ES-I3 (cell line): ENCODE results near the gene NES.

Source experiments
- H3K36me3 ChIP-seq: 2 replicates; pipeline ENCODE4 v1.6.1; 2013; ENCODE audit warnings: mild to moderate bottlenecking, low read length, control low read depth, moderate library complexity; ENCODE audit not compliant: insufficient read depth
- H3K4me1 ChIP-seq: 2 replicates; pipeline ENCODE4 v1.6.1; 2013; ENCODE audit warnings: mild to moderate bottlenecking, control low read depth, low read length; ENCODE audit not compliant: insufficient read depth
- H3K9ac ChIP-seq: 2 replicates; pipeline ENCODE4 v1.6.1; 2013; ENCODE audit warnings: low read depth, mild to moderate bottlenecking, low read length, moderate library complexity
- H3K9me3 ChIP-seq: 2 replicates; pipeline ENCODE4 v1.6.1; 2013; ENCODE audit warnings: mild to moderate bottlenecking, low read length, moderate library complexity; ENCODE audit not compliant: control insufficient read depth, insufficient read depth

The NES gene

GRCh38 chr1:156706657-156707416 is 29.6 kb upstream of the NES start:
- H3K4me1 ChIP-seq: peaks cover 45% of the 10 kb centered on the region

GRCh38 chr1:156705918-156706656 is 28.9 kb upstream of the NES start:
- Histone ChIP-seq H3K4me1 (peaks cover 40% of the 10 kb centered on the region), H3K9ac (peak overlapping the region; percentile 72), H3K9me3 (no peaks in the 10 kb centered on the region), H3K36me3 (no peaks in the 10 kb centered on the region)

More at GRCh38 chr1:156706657-156707416, 29.6 kb upstream of the NES start:
- Histone ChIP-seq H3K9me3 (no peaks in the 10 kb centered on the region), H3K36me3 (no peaks in the 10 kb centered on the region), H3K9ac (peak overlapping the region; percentile 72)

- Histone ChIP-seq H3K9ac (peak within 1 kb of the TSS; percentile 72), H3K9me3 (no peaks in the 10 kb centered on the region), H3K4me1 (peaks cover 36% of the 10 kb centered on the region), H3K36me3 (no peaks in the 10 kb centered on the region)
These were observed 28.2 kb upstream of the NES start, which contains the start of gene CRABP2 for GRCh38 chr1:156705321-156705917. Gene CRABP2 (minus strand): TSS chr1:156705583. CDS start chr1:156705446, 137 bp downstream.

- Histone ChIP-seq H3K4me1 (peaks cover 31% of the 10 kb centered on the region), H3K9ac (peak overlapping the region; percentile 72), H3K36me3 (no peaks in the 10 kb centered on the region; the same call in 1 of the 2 replicates)
These were observed 27.7 kb upstream of the NES start for GRCh38 chr1:156704930-156705320.

GRCh38 chr1:156704166-156704711 is 27.0 kb upstream of the NES start:
- Histone ChIP-seq H3K9ac (peak overlapping the region; percentile 72), H3K9me3 (no peaks in the 10 kb centered on the region), H3K4me1 (peaks cover 24% of the 10 kb centered on the region), H3K36me3 (no peaks in the 10 kb centered on the region; the same call in 1 of the 2 replicates)

More at GRCh38 chr1:156704930-156705320, 27.7 kb upstream of the NES start:
- H3K9me3 ChIP-seq: no peaks in the 10 kb centered on the region

GRCh38 chr1:156703741-156704140 is 26.5 kb upstream of the NES start:
- Histone ChIP-seq H3K9me3 (no peaks in the 10 kb centered on the region), H3K36me3 (no peaks in the 10 kb centered on the region; the same call in 1 of the 2 replicates), H3K4me1 (peaks cover 19% of the 10 kb centered on the region), H3K9ac (peak overlapping the region; percentile 72)

GRCh38 chr1:156703336-156703735 is 26.1 kb upstream of the NES start:
- H3K36me3 ChIP-seq: no peaks in the 10 kb centered on the region; the same call in 1 of the 2 replicates
- peaks cover 16% of the 10 kb centered on the region; the same call in 1 of the 2 replicates for H3K4me1 ChIP-seq
- no peaks in the 10 kb centered on the region for H3K9me3 ChIP-seq
- no peak overlapping the region for H3K9ac ChIP-seq

- Histone ChIP-seq H3K9ac (no peak overlapping the region), H3K9me3 (no peaks in the 10 kb centered on the region), H3K4me1 (peaks cover 16% of the 10 kb centered on the region; the same call in 1 of the 2 replicates), H3K36me3 (no peaks in the 10 kb centered on the region; the same call in 1 of the 2 replicates)
These were observed 23.7 kb upstream of the NES start for GRCh38 chr1:156700736-156701531.

GRCh38 chr1:156698995-156699394 is 21.8 kb upstream of the NES start:
- peaks cover 19% of the 10 kb centered on the region; the same call in 1 of the 2 replicates for H3K4me1 ChIP-seq
- no peaks in the 10 kb centered on the region for H3K9me3 ChIP-seq
- no peak overlapping the region for H3K9ac ChIP-seq
- no peaks in the 10 kb centered on the region; the same call in 1 of the 2 replicates for H3K36me3 ChIP-seq

- H3K36me3 ChIP-seq: no peaks in the 10 kb centered on the region; the same call in 1 of the 2 replicates
- peaks cover 17% of the 10 kb centered on the region for H3K4me1 ChIP-seq
- H3K9me3 ChIP-seq: no peaks in the 10 kb centered on the region
- no peak overlapping the region for H3K9ac ChIP-seq
These were observed 20.3 kb upstream of the NES start for GRCh38 chr1:156697481-156697880.

- Histone ChIP-seq H3K36me3 (no peaks in the 10 kb centered on the region; the same call in 1 of the 2 replicates), H3K9ac (no peak overlapping the region), H3K4me1 (peaks cover 17% of the 10 kb centered on the region), H3K9me3 (no peaks in the 10 kb centered on the region)
These were observed 19.5 kb upstream of the NES start for GRCh38 chr1:156696755-156697154.

GRCh38 chr1:156694690-156694962 is 17.4 kb upstream of the NES start:
- peaks cover 32% of the 10 kb centered on the region for H3K4me1 ChIP-seq

GRCh38 chr1:156693848-156694689 is 16.9 kb upstream of the NES start:
- no peaks in the 10 kb centered on the region for H3K36me3 ChIP-seq
- H3K9ac ChIP-seq: peak overlapping the region; percentile 35
- H3K9me3 ChIP-seq: no peaks in the 10 kb centered on the region
- H3K4me1 ChIP-seq: peaks cover 32% of the 10 kb centered on the region

More at GRCh38 chr1:156694690-156694962, 17.4 kb upstream of the NES start:
- Histone ChIP-seq H3K36me3 (no peaks in the 10 kb centered on the region), H3K9ac (no peak overlapping the region), H3K9me3 (no peaks in the 10 kb centered on the region)
